Caco-2 (cell line): ENCODE measurements around the gene GRIK4. TPM values are rescaled to one million over a fixed set of nuclear protein-coding genes. Genes with fewer than 3 reads are reported as not detected.

Experiments
- BruUV-seq: library from RNA; stranded (reverse); fragments of 400-500 nt; replicated peaks from 2 replicates; lab custom pipeline; 2021; lab: Mats Ljungman, UMichigan
- CTCF ChIA-PET: fragments of 300-600 bp; sonication (Branson Sonifier 250); formaldehyde crosslinking; loops from one replicate; lab custom pipeline; 2022; ENCODE audit warnings: antibody characterized with exemption; lab: Charles Lee
- POLR2A ChIA-PET: fragments of 300-600 bp; sonication (Branson Sonifier 250); formaldehyde crosslinking; loops from one replicate; lab custom pipeline; 2022; ENCODE audit warnings: antibody characterized with exemption; lab: Charles Lee
- DNase-seq, 2 experiments: peaks; one replicate each; pipeline versions ENCODE4 v3.0.0 to v3.0.0-alpha.2; 2020 to 2022
- H3K27me3 ChIP-seq: replicated peaks from 2 replicates; pipeline ENCODE4 v1.6.0; 2011; ENCODE audit warnings: low read length; ENCODE audit not compliant: control insufficient read depth, insufficient read depth
- H3K36me3 ChIP-seq: 2 replicates; pipeline ENCODE4 v1.5.1; 2011; ENCODE audit warnings: low read length; ENCODE audit not compliant: control insufficient read depth, insufficient read depth
- H3K4me1 ChIP-seq: fragments of 250-450 bp; sonication (Bioruptor Pico); 2 replicates; pipeline ENCODE4 v1.5.1; 2020; ENCODE audit warnings: mild to moderate bottlenecking
- H3K4me3 ChIP-seq: 2 replicates; pipeline ENCODE4 v1.5.1; 2011; ENCODE audit warnings: low read depth, mild to moderate bottlenecking, control low read depth, low read length
- H3K9me3 ChIP-seq: fragments of 250-450 bp; sonication (Bioruptor Pico); 2 replicates; pipeline ENCODE4 v1.5.1; 2020; ENCODE audit warnings: mild to moderate bottlenecking, moderate library complexity
- H3K27ac Mint-ChIP-seq: one replicate; pipeline ENCODE4 v1.8.0; 2022; ENCODE audit warnings: mixed read lengths; ENCODE audit not compliant: unreplicated experiment
- H3K27me3 Mint-ChIP-seq: one replicate; pipeline ENCODE4 v1.8.0; 2022; ENCODE audit warnings: mixed read lengths; ENCODE audit not compliant: insufficient read depth, unreplicated experiment
- H3K36me3 Mint-ChIP-seq: one replicate; pipeline ENCODE4 v1.8.0; 2022; ENCODE audit warnings: mild to moderate bottlenecking, mixed read lengths; ENCODE audit not compliant: insufficient read depth, unreplicated experiment
- H3K4me1 Mint-ChIP-seq: one replicate; pipeline ENCODE4 v1.8.0; 2022; ENCODE audit warnings: low read depth, mixed read lengths; ENCODE audit not compliant: unreplicated experiment
- H3K4me3 Mint-ChIP-seq: one replicate; pipeline ENCODE4 v1.8.0; 2022; ENCODE audit warnings: mild to moderate bottlenecking, moderate library complexity, mixed read lengths; ENCODE audit not compliant: unreplicated experiment
- H3K9me3 Mint-ChIP-seq: one replicate; pipeline ENCODE4 v1.8.0; 2022; ENCODE audit warnings: mixed read lengths; ENCODE audit not compliant: unreplicated experiment
- CTCF ChIP-seq, 2 experiments: fragments of 200-600 bp in 1 of 2; IDR thresholded peaks; 1 replicate in 1 of 2; 2 replicates in 1 of 2; pipeline versions ENCODE4 v1.5.1 to v1.8.0; 2011 to 2022; ENCODE audit warnings: antibody characterized with exemption in 1 of 2, control low read depth in 1 of 2, inconsistent platforms in 1 of 2, low read depth in 1 of 2, low read length in 1 of 2, mild to moderate bottlenecking in 1 of 2, moderate library complexity in 1 of 2; ENCODE audit not compliant: insufficient read depth in 1 of 2, severe bottlenecking in 1 of 2, unreplicated experiment in 1 of 2
- intact Hi-C: fragments of 100-400 bp; cut with micrococcal nuclease; formaldehyde crosslinking; loops from one replicate; pipeline ENCODE4 v1.10.0; 2022; ENCODE audit not compliant: unreplicated experiment
- total RNA-seq: library from RNA; stranded (reverse); gene quantifications from 2 replicates; pipeline ENCODE4 v1.2.3, GENCODE V29; 2022

The GRIK4 gene
- total RNA-seq, 1 experiment from 2014 or later: 2.0 TPM

- H3K27me3 Mint-ChIP-seq: peaks cover 18% of the 10 kb centered on the region
- ChIA-PET POLR2A (no interaction called here), CTCF (interaction anchor here (0.6 to 4.3 kb wide), 14 partner anchors 14 to 441 kb away, joined by 3 to 75 read pairs (median 3); no protein-coding TSS in a partner anchor)
- no peaks in the 10 kb centered on the region for H3K36me3 ChIP-seq
- no peaks in the 10 kb centered on the region for H3K36me3 Mint-ChIP-seq
- H3K27me3 ChIP-seq: peaks cover 2% of the 10 kb centered on the region; the same call in 1 of the 2 replicates
- no peaks in the 10 kb centered on the region for H3K9me3 Mint-ChIP-seq
- no TSS peak for BruUV-seq
- DNase-seq: peak in 1 of 2 experiments; percentile 41
- intact Hi-C loops: loop anchor here (1.0 to 2.0 kb wide), 7 partner anchors 36 to 601 kb away; no protein-coding TSS in a partner anchor
- H3K4me3 Mint-ChIP-seq: peak overlapping the region; percentile 53
- H3K27ac Mint-ChIP-seq: no peak overlapping the region
- TF ChIP-seq CTCF (IDR thresholded peaks at IDR 0.05; ENCODE audit: insufficient read depth in 1 of 2, low read depth in 1 of 2, low read length in 1 of 2, severe bottlenecking in 1 of 2, unreplicated experiment in 1 of 2): no peak
- H3K4me1 ChIP-seq: peaks cover 7% of the 10 kb centered on the region
- no peaks in the 10 kb centered on the region for H3K9me3 ChIP-seq
- peaks cover 11% of the 10 kb centered on the region for H3K4me1 Mint-ChIP-seq
- H3K4me3 ChIP-seq: peak overlapping the region; percentile 55
Measured at GRCh38 chr11:120511820-120512738, 531 bp downstream of the GRIK4 start.

- no peaks in the 10 kb centered on the region for H3K36me3 ChIP-seq
- intact Hi-C loops: no loop called here
- peaks cover 15% of the 10 kb centered on the region for H3K4me1 ChIP-seq
- Mint-ChIP-seq H3K9me3 (no peaks in the 10 kb centered on the region), H3K27me3 (peaks cover 17% of the 10 kb centered on the region), H3K4me3 (peak overlapping the region; percentile 53), H3K36me3 (no peaks in the 10 kb centered on the region), H3K27ac (no peak overlapping the region), H3K4me1 (peaks cover 19% of the 10 kb centered on the region)
- no TSS peak for BruUV-seq
- peak in 1 of 2 experiments; percentile 43 for DNase-seq
- CTCF ChIA-PET: interaction anchor here (0.6 to 4.3 kb wide), 5 partner anchors 13 to 223 kb away, joined by 3 to 75 read pairs (median 6); no protein-coding TSS in a partner anchor
- H3K9me3 ChIP-seq: no peaks in the 10 kb centered on the region
- no peak overlapping the region for H3K4me3 ChIP-seq
- H3K27me3 ChIP-seq: peaks cover 2% of the 10 kb centered on the region; the same call in 1 of the 2 replicates
- POLR2A ChIA-PET: no interaction called here
- TF ChIP-seq CTCF (IDR thresholded peaks at IDR 0.05; ENCODE audit: insufficient read depth in 1 of 2, low read depth in 1 of 2, low read length in 1 of 2, severe bottlenecking in 1 of 2, unreplicated experiment in 1 of 2): no peak
Measured at GRCh38 chr11:120512739-120513435, 1.3 kb downstream of the GRIK4 start.
